Measurements from ENCODE around the gene TREH.

DNA sequence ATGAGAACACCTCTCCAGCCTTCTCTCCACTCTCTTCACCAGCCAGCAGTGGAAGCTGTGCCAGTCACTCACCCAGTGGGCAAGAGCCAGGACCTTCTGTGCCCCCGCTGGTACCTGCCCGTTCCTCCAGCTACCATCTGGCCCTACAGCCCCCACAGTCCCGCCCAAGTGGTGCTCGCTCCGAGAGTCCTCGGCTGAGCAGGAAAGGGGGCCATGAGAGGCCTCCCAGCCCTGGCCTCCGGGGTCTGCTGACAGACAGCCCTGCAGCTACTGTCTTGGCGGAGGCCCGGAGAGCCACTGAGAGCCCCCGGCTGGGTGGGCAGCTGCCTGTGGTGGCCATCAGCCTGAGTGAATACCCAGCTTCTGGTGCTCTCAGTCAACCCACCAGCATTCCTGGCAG lies 51.9 kb downstream of the TREH start:
- TF ChIP-seq, protein P1, sequence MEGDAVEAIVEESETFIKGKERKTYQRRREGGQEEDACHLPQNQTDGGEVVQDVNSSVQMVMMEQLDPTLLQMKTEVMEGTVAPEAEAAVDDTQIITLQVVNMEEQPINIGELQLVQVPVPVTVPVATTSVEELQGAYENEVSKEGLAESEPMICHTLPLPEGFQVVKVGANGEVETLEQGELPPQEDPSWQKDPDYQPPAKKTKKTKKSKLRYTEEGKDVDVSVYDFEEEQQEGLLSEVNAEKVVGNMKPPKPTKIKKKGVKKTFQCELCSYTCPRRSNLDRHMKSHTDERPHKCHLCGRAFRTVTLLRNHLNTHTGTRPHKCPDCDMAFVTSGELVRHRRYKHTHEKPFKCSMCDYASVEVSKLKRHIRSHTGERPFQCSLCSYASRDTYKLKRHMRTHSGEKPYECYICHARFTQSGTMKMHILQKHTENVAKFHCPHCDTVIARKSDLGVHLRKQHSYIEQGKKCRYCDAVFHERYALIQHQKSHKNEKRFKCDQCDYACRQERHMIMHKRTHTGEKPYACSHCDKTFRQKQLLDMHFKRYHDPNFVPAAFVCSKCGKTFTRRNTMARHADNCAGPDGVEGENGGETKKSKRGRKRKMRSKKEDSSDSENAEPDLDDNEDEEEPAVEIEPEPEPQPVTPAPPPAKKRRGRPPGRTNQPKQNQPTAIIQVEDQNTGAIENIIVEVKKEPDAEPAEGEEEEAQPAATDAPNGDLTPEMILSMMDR (IDR thresholded peaks at IDR 0.05) = no peak
- TF ChIP-seq POLR2AphosphoS5 (IDR thresholded peaks at IDR 0.05) (no peak), POLR2A (IDR thresholded peaks at IDR 0.05) (no peak)

Measured in prostate gland (tissue), 2 donors.